Omental fat pad (tissue), 4 donors: ENCODE data around the gene LBHD2. TPM values are rescaled to one million over a fixed set of nuclear protein-coding genes. Genes with fewer than 3 reads are reported as not detected.

Experiments
- ATAC-seq: fragments of 150-250 bp; one replicate; pipeline ENCODE4 v1.9.1; 2016; ENCODE audit warnings: mild to moderate bottlenecking, moderate library complexity; ENCODE audit not compliant: low FRiP score
- DNase-seq: peaks from one replicate; pipeline ENCODE4 v3.0.0-alpha.2; 2019; ENCODE audit warnings: low spot score
- total RNA-seq, 4 donors: library from RNA; depleted of rRNA; stranded (reverse); fragments of >200 nt; gene quantifications; one replicate each; pipeline ENCODE4 v1.1.0, GENCODE V29; 2016
- TF ChIP-seq, protein P1 (sequence below), 3 donors: fragments of 450-650 bp; IDR thresholded peaks; one replicate each; pipeline ENCODE4 v1.5.1; 2016 to 2017; ENCODE audit warnings: antibody characterized with exemption in 3 of 3, mild to moderate bottlenecking in 3 of 3, moderate library complexity in 2 of 3

LBHD2 gene
- total RNA-seq, 4 donors from 2014 or later: 6.3 TPM; not detected in 3

DNA sequence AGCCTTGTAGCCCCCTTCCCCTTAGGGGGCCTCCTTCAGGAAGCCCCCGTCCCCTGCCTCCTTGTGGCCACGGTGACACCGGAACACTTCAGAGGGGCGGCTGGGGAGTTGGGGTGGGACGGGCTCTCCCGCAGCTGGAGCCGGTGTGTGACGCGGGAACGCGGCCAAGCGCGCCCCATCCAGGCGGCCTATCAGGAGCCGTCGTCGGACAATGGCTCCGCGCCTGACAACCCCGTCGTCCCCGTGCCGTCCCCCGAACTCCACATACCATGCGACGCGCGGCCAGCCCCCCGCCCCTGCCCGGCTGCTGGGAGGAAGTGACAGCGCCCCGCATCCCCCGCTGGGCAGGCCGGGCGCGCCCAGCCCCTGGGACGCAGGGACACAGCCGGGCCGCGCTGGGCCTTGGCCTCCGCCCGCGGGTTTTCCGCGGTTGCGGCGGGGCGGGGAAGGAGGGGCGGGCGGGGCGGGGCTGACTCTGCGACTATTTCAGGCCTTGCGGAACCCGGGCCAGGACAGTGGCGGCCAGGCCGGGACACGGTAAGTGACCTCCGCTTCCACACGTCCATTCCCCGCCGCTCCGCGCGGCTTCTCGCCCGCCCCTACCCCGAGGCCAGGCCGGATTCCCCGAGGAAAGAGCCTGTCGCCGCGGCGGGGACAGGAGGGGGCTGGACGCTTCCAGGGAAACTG is 39.1 kb downstream of the LBHD2 start, which contains the start of gene TNFAIP2:
TSS of gene TNFAIP2 (plus strand) at position 515 of the 687 bp plus-strand sequence. CDS start 2,997 bp downstream, outside the sequence.
- DNase-seq (no peak), ATAC-seq (peak; percentile 25)
- TF ChIP-seq, protein P1, sequence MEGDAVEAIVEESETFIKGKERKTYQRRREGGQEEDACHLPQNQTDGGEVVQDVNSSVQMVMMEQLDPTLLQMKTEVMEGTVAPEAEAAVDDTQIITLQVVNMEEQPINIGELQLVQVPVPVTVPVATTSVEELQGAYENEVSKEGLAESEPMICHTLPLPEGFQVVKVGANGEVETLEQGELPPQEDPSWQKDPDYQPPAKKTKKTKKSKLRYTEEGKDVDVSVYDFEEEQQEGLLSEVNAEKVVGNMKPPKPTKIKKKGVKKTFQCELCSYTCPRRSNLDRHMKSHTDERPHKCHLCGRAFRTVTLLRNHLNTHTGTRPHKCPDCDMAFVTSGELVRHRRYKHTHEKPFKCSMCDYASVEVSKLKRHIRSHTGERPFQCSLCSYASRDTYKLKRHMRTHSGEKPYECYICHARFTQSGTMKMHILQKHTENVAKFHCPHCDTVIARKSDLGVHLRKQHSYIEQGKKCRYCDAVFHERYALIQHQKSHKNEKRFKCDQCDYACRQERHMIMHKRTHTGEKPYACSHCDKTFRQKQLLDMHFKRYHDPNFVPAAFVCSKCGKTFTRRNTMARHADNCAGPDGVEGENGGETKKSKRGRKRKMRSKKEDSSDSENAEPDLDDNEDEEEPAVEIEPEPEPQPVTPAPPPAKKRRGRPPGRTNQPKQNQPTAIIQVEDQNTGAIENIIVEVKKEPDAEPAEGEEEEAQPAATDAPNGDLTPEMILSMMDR (IDR thresholded peaks at IDR 0.05): no peak

DNA sequence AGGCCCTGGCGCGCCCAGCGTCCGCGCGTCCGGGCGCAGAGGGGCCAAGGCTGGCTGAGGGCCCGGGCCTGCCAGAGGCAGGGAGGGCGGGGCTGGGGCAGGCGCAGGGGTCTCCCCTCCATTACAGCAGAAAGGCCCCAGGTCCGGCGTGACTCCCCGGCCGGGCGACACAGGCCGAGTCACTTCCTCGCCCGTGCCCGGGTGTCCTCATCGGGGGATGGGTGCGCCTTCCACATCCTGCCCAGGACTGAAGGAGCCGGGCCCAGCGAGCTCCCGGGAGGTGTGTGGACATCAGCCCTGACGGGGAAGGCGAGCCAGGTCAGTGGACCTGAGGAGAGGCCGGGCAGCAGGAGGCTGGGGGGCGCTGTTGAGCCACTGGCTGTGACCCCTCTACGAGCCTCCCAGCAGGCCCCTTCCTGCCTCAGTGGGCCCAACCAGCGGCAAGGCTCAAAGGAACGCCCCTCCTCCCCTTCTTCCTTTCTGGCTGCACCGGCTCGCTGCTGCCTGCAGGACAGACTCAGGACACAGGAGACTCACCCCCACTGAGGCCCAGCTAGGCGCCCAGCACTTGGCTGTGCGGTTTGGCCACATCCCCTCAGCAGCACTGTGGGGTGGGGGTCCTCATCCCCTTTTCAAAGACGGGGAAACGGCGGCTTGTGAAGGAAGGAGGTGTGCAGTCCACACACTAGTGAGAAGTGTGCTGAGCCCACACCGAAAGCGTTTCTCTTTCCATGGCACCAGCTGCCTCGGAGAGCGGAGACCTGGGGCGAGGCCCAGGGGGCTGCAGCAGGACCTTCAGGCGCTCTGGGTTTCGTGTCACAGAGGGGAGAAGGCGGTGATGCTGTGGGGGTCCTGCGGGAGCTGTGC is 39.9 kb downstream of the LBHD2 start:
- no peak for DNase-seq
- peak; percentile 10 for ATAC-seq

DNA sequence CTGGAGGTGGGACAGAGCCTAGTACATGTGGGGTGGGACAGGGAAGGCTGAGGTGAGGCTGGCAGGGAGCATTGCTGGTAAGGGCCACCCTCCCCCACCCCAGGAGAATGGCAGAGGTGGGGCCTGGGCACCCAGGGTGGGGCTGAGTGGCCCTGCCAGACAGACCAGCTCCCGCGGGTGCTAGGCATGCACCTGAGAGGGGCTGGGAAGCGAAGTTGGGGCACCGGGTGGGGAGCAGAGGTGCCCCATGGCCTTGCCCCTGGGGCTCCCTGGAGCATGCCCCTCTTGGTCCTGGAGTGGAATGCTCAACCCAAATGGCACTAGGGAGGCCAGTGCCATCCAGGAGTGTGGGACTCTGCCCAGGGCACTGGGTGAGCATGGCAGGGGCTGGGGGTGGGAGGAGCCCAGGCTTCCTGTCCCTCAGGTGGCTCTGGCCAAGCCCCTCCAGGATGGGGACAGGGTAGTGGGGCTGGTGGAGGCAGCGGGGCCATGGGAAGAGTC is 40.5 kb downstream of the LBHD2 start:
- TF ChIP-seq, protein P1 (IDR thresholded peaks at IDR 0.05): no peak
- ATAC-seq (no peak), DNase-seq (no peak)

More for the DNA sequence above, 39.9 kb downstream of the LBHD2 start:
- TF ChIP-seq, protein P1 (IDR thresholded peaks at IDR 0.05): peak in 1 of 3 donors; percentile 25

DNA sequence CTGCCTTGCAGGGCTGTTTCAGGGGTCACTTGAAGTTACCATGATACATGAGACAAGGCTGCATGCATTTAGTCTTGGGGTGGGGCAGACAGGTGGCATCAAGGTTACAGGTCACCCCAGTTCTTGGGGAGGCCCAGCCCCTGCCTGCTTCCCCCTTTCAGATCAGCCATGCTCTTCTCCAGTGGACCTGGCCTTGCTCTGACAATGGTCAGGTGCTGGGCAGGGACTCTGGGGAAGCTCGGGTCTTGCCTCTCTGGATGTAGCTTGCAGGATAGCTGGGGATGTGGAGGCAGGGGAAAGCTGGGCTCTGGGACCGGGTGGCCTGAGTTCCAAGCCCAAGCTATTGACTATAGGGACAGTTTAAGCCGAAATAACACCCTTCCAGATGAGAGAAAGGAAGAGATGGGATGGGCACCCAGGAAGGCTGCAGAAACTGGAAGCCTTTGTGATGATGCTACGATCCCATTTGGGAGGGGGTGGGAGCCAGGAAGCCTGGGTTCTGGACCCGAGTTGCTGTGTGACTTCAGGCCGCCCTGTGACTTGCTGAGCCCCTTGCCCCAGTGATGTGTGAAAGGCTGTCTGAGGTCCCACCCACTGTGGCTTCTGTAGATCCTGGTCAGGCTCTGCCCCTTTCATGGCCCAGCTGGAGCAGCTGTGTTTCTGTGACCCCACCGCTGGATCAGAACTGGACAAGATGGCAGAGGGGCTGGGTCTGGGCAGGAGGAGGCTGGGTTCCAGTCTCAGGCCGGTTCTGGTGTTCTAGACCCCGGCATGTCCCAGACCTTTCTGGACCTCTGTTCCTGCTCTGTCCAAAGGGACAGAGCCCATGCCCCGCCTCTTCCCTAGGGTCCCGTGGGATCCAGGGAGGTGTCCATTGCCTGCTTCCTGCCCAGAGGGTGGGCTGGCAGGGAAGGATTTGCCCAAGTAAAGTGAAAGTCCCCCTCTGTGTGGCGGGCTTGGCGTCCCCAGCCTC is 41.4 kb downstream of the LBHD2 start:
- TF ChIP-seq, protein P1 (IDR thresholded peaks at IDR 0.05): no peak
- DNase-seq (no peak), ATAC-seq (no peak)

DNA sequence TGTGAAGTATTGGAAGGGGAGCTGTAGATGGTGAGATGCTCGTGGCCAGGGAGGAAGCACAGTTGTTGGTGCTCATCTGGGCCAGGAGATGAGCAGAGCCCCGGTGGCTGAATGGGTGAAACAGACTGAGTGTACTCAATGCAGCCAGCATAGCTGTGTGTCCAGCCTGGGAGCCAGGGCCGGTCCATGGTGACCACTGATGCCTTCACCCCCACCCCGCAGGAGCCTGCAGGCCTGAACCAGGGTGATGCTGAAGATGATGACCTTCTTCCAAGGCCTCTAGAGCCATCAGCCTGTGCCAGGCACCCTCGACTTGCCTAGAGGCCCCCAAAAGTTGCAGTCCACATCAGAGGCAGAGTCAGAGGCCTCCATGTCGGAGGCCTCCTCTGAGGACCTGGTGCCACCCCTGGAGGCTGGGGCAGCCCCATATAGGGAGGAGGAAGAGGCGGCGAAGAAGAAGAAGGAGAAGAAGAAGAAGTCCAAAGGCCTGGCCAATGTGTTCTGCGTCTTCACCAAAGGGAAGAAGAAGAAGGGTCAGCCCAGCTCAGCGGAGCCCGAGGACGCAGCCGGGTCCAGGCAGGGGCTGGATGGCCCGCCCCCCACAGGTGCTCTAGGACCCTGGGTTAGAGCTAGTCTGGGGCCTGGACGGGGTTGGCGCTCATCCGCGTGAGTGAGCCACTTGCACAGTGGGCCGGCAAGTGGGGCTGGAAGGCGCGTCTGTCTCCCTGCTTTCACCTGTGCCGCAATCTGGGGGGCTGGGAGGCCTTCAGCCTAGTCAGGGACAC is 42.3 kb downstream of the LBHD2 start:
- ATAC-seq: no peak
- TF ChIP-seq, protein P1 (IDR thresholded peaks at IDR 0.05): no peak
- no peak for DNase-seq
